Transverse colon (tissue), 4 donors: ENCODE measurements around the gene CDK9. TPM values are rescaled to one million over a fixed set of nuclear protein-coding genes. Genes with fewer than 3 reads are reported as not detected.
"Not testable (repeated sequence)": the region's sequence is repeated elsewhere in the genome, so short reads cannot be mapped to it uniquely, and the experiment has no call there.

Experiments used
- DNase-seq: peaks from one replicate; pipeline ENCODE4 v3.0.0-alpha.2; 2019
- H3K27ac ChIP-seq, 4 donors: fragments of 200-600 bp; sonication (generic); 2 replicates each; pipeline ENCODE4 v1.5.1; 2016 to 2018; ENCODE audit warnings: inconsistent platforms in 4 of 4
- H3K27me3 ChIP-seq: fragments of 200-600 bp; sonication (generic); 2 replicates; pipeline ENCODE4 v1.5.1; 2017; ENCODE audit warnings: inconsistent platforms
- H3K36me3 ChIP-seq, 4 donors: fragments of 200-600 bp; sonication (generic); 2 replicates each; pipeline ENCODE4 v1.5.1; 2017 to 2019; ENCODE audit warnings: inconsistent platforms in 4 of 4
- H3K4me1 ChIP-seq, 4 donors: fragments of 200-600 bp; sonication (generic); 2 replicates each; pipeline ENCODE4 v1.5.1; 2017 to 2020; ENCODE audit warnings: inconsistent platforms in 4 of 4
- H3K4me3 ChIP-seq, 4 donors: fragments of 200-600 bp; sonication (generic); 1 replicate in 1 of 4; 2 replicates in 3 of 4; pipeline versions ENCODE4 v1.5.1 to v1.6.1; 2017 to 2019; ENCODE audit warnings: inconsistent platforms in 4 of 4
- H3K9me3 ChIP-seq, 2 donors: fragments of 200-600 bp; sonication (generic); 2 replicates each; pipeline ENCODE4 v1.5.1; 2017 to 2019; ENCODE audit warnings: inconsistent platforms in 2 of 2
- EP300 ChIP-seq: sonication (generic); formaldehyde crosslinking; IDR thresholded peaks from one replicate; pipeline ENCODE4 v1.6.1; 2017; ENCODE audit warnings: antibody characterized with exemption, low read depth
- POLR2A ChIP-seq: fragments of 450-650 bp; IDR thresholded peaks from one replicate; pipeline ENCODE4 v1.6.1; 2016; ENCODE audit warnings: antibody characterized with exemption, mild to moderate bottlenecking, moderate library complexity
- POLR2AphosphoS5 ChIP-seq, 3 donors: sonication (generic); formaldehyde crosslinking; IDR thresholded peaks; one replicate each; pipeline ENCODE4 v1.6.1; 2016; ENCODE audit warnings: antibody characterized with exemption in 3 of 3
- WGBS, 2 donors: methylation state at CpG; one replicate each; pipeline ENCODE4 v1.1.5; 2018; ENCODE audit warnings: low coverage in 1 of 2; 5-methylcytosine and 5-hydroxymethylcytosine counted together
- in situ Hi-C, 4 donors: fragments of 200-750 bp; cut with MboI; loops; one replicate each; pipeline versions ENCODE4 v1.15.0 to v1.15.1; 2017; ENCODE audit warnings: low sequenced_read_pairs in 3 of 4, low pct_ligation_motif_present in 1 of 4, low pct_unique_long_range_greater_than_20kb in 1 of 4
- intact Hi-C: fragments of 100-400 bp; cut with DNase I; formaldehyde crosslinking; loops from one replicate; pipeline ENCODE4 v1.15.1; 2023; ENCODE audit warnings: low total_unique reads
- total RNA-seq, 4 donors: library from RNA; depleted of rRNA; stranded (reverse); fragments of >200 nt; gene quantifications; one replicate each; pipeline ENCODE4 v1.1.0, GENCODE V29; 2016
- TF ChIP-seq, protein P1 (sequence below), 5 experiments: fragments of 200-600 bp in 3 of 5; fragments of 450-650 bp in 2 of 5; sonication (generic) in 3 of 5; IDR thresholded peaks; 1 replicate in 2 of 5; 2 replicates in 3 of 5; pipeline ENCODE4 v1.5.1; 2016 to 2017; ENCODE audit warnings: antibody characterized with exemption in 5 of 5, inconsistent platforms in 3 of 5, mild to moderate bottlenecking in 2 of 5, moderate library complexity in 1 of 5

CDK9 gene
- total RNA-seq, 4 donors from 2014 or later, result 32.6 to 78.9 (median 49.3) TPM

- 28 to 70% methylated on average over 7 to 9 of the region's 9 CpGs for WGBS, 2 donors
- H3K36me3 ChIP-seq, DNase-seq, H3K4me3 ChIP-seq, intact Hi-C loops, H3K27ac ChIP-seq, H3K9me3 ChIP-seq, H3K27me3 ChIP-seq: not testable (repeated sequence)
- in situ Hi-C loops, result loop anchor here in 2 of 4 donors (5.0 to 25.0 kb wide), 2 partner anchors 44 to 131 kb away; partner anchors contain the start of genes TOR2A (in 2 of the 2) and ST6GALNAC4 (in 1 of the 2)
- peaks cover 0 to 24% (median 9%) of the 10 kb centered on the region in 4 donors for H3K4me1 ChIP-seq
- TF ChIP-seq, protein P1, sequence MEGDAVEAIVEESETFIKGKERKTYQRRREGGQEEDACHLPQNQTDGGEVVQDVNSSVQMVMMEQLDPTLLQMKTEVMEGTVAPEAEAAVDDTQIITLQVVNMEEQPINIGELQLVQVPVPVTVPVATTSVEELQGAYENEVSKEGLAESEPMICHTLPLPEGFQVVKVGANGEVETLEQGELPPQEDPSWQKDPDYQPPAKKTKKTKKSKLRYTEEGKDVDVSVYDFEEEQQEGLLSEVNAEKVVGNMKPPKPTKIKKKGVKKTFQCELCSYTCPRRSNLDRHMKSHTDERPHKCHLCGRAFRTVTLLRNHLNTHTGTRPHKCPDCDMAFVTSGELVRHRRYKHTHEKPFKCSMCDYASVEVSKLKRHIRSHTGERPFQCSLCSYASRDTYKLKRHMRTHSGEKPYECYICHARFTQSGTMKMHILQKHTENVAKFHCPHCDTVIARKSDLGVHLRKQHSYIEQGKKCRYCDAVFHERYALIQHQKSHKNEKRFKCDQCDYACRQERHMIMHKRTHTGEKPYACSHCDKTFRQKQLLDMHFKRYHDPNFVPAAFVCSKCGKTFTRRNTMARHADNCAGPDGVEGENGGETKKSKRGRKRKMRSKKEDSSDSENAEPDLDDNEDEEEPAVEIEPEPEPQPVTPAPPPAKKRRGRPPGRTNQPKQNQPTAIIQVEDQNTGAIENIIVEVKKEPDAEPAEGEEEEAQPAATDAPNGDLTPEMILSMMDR (IDR thresholded peaks at IDR 0.05), result peak in 1 of 5 experiments; percentile 7
These were observed 4.9 kb upstream of the CDK9 start for GRCh38 chr9:127780909-127781308.

- H3K9me3 ChIP-seq, result no peaks in the 10 kb centered on the region
- H3K4me1 ChIP-seq, result peaks cover 3 to 26% (median 11%) of the 10 kb centered on the region in 4 donors
- in situ Hi-C loops (loop anchor here in 2 of 4 donors (5.0 to 25.0 kb wide), 2 partner anchors 45 to 130 kb away; partner anchors contain the start of genes TOR2A (in 2 of the 2) and ST6GALNAC4 (in 1 of the 2)), intact Hi-C loops (no loop called here)
- 86 to 100% methylated on average over 1 to 4 of the region's 4 CpGs for WGBS, 2 donors
- no peaks in the 10 kb centered on the region for H3K27me3 ChIP-seq
- no peak overlapping the region for H3K4me3 ChIP-seq
- no peak for DNase-seq
- H3K27ac ChIP-seq, result no peak overlapping the region
- no peaks in the 10 kb centered on the region for H3K36me3 ChIP-seq
- TF ChIP-seq POLR2A (no peak), POLR2AphosphoS5 (IDR thresholded peaks at IDR 0.05) (no peak), EP300 (no peak)
- TF ChIP-seq, protein P1 (IDR thresholded peaks at IDR 0.05), result no peak
These were observed 4.0 kb upstream of the CDK9 start for GRCh38 chr9:127781806-127782205.

- in situ Hi-C loops, result loop anchor here in 2 of 4 donors (5.0 to 25.0 kb wide), 2 partner anchors 46 to 129 kb away; partner anchors contain the start of genes TOR2A (in 2 of the 2) and ST6GALNAC4 (in 1 of the 2)
- 58 to 62% methylated on average over 6 to 19 of the region's 20 CpGs for WGBS, 2 donors
- H3K9me3 ChIP-seq, result no peaks in the 10 kb centered on the region
- peak overlapping the region; percentile 96 to 99 (median 96) for H3K27ac ChIP-seq
- H3K36me3 ChIP-seq, result peaks cover 0 to 12% (median 4%) of the 10 kb centered on the region in 4 donors
- H3K4me3 ChIP-seq, result no peak overlapping the region
- no peaks in the 10 kb centered on the region for H3K27me3 ChIP-seq
- intact Hi-C loops, result loop anchor here (2.0 kb wide), 1 partner anchor 47 kb away; no protein-coding TSS in a partner anchor
- TF ChIP-seq POLR2A, result no peak
- TF ChIP-seq POLR2AphosphoS5 (IDR thresholded peaks at IDR 0.05), result peak in 2 of 3 donors; percentile 14 to 15
- DNase-seq, result peak; percentile 70
- H3K4me1 ChIP-seq, result peaks cover 10 to 40% (median 19%) of the 10 kb centered on the region in 4 donors
These were observed 2.5 kb upstream of the CDK9 start for GRCh38 chr9:127783111-127784008.

DNA sequence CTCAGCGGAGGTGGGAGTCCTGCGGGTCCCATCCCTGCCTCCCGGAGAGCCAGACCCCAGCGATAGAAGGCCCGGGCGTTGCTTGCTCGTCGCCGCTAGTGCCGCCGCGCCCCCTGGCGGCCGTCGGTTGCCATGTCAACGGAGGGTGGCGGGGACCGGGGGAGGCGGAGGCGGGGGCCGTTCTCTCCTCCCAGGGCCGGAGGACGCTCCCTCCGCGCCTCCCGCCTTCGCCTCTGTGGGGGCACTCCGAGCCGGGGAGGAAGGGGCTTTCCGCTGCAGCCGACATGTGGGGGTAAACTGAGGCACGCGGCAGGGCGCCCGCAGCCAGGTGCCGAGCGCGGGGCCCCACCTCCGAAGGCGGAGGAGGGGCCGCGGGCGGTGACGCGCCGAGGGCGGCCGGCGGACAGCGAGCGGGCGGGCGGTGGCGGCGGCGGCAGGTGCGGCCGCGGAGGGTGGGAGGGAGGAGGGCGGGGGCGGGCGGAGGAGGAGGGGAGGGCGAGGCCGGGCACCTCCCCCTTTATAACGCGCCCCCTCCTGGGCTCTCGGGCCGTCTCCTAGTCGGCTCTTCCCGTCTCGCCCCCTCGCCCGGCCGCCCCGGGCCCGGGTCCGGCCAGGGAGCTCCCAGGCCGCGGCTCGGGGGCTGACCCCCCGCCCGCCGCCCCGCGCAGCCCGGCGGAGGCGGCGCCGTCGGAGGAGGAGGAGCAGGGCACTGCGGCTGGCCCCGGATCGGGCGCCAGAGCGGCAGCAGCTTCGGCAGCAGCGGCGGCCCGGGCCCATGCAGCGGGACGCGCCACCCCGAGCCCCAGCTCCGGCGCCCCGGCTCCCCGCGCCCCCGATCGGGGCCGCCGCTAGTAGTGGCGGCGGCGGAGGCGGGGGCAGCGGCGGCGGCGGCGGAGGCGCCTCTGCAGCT is 556 bp upstream of the CDK9 start:
- H3K27ac ChIP-seq, result peak overlapping the region; percentile 96 to 99 (median 96)
- DNase-seq, result peak; percentile 91
- no peaks in the 10 kb centered on the region for H3K27me3 ChIP-seq
- H3K4me3 ChIP-seq, result peak overlapping the region; percentile 50 to 100 (median 98)
- TF ChIP-seq EP300 (no peak), POLR2A (no peak), POLR2AphosphoS5 (IDR thresholded peaks at IDR 0.05) (peak in 2 of 3 donors; percentile 10 to 30)
- TF ChIP-seq, protein P1 (IDR thresholded peaks at IDR 0.05), result peak; percentile 93 to 98 (median 97)
- intact Hi-C loops (loop anchor here (2.0 kb wide), 1 partner anchor 48 kb away; no protein-coding TSS in a partner anchor), in situ Hi-C loops (loop anchor here in 1 of 4 donors (25.0 kb wide), 1 partner anchor 127 kb away; the partner anchor contains the start of gene ST6GALNAC4)
- peaks cover 10 to 34% (median 14%) of the 10 kb centered on the region in 4 donors for H3K4me1 ChIP-seq
- peaks cover 0 to 29% (median 15%) of the 10 kb centered on the region in 4 donors for H3K36me3 ChIP-seq
- WGBS, 2 donors, result 0% methylated on average over 1 of the region's 123 CpGs; no CpG with 5 or more reads in 1 of the 2 donors
- H3K9me3 ChIP-seq, result no peaks in the 10 kb centered on the region
